Neuronal stem cell (in vitro differentiated cells): ENCODE results near the gene SYT1.

ENCODE experiments used
- DNase-seq: peaks from one replicate; pipeline ENCODE4 v3.0.0-alpha.2; 2013; ENCODE audit warnings: low spot score
- H2AFZ ChIP-seq: one replicate; pipeline ENCODE4 v1.6.1; 2013; ENCODE audit warnings: mild to moderate bottlenecking, low read length, inconsistent platforms
- H2AK5ac ChIP-seq: 2 replicates; pipeline ENCODE4 v1.6.1; 2013; ENCODE audit warnings: low read depth, mild to moderate bottlenecking, inconsistent platforms, low read length, moderate library complexity, mixed read lengths
- H2BK120ac ChIP-seq: 2 replicates; pipeline ENCODE4 v1.6.1; 2013; ENCODE audit warnings: low read depth, mild to moderate bottlenecking, inconsistent platforms, low read length, moderate library complexity, mixed read lengths
- H2BK12ac ChIP-seq: one replicate; pipeline ENCODE4 v1.6.1; 2013; ENCODE audit warnings: low read length, inconsistent platforms
- H2BK15ac ChIP-seq: 2 replicates; pipeline ENCODE4 v1.6.1; 2013; ENCODE audit warnings: mild to moderate bottlenecking, low read length, inconsistent platforms, mixed read lengths
- H2BK5ac ChIP-seq: one replicate; pipeline ENCODE4 v1.6.1; 2013; ENCODE audit warnings: inconsistent platforms, mild to moderate bottlenecking, low read length, moderate library complexity
- H3K14ac ChIP-seq: one replicate; pipeline ENCODE4 v1.6.1; 2013; ENCODE audit warnings: low read length, inconsistent platforms
- H3K18ac ChIP-seq: 2 replicates; pipeline ENCODE4 v1.6.1; 2013; ENCODE audit warnings: low read length, inconsistent platforms
- H3K23ac ChIP-seq: 2 replicates; pipeline ENCODE4 v1.6.1; 2013; ENCODE audit warnings: low read depth, mild to moderate bottlenecking, mixed read lengths, low read length, inconsistent platforms; ENCODE audit not compliant: poor library complexity
- H3K27ac ChIP-seq: replicated peaks from 3 replicates; pipeline ENCODE4 v1.5.1; 2013; ENCODE audit warnings: low read length, inconsistent platforms
- H3K27me3 ChIP-seq, 3 experiments: 2 replicates each; pipeline ENCODE4 v1.6.1; 2013; ENCODE audit warnings: low read length in 3 of 3, mild to moderate bottlenecking in 2 of 3, inconsistent platforms in 1 of 3, low read depth in 1 of 3, mixed read lengths in 1 of 3, moderate library complexity in 1 of 3; ENCODE audit not compliant: control insufficient read depth in 3 of 3, insufficient read depth in 3 of 3
- H3K36me3 ChIP-seq, 2 donors: replicated peaks in 1 of 2; 2 replicates each; pipeline ENCODE4 v1.6.1; 2013; ENCODE audit warnings: low read length in 2 of 2; ENCODE audit not compliant: control insufficient read depth in 2 of 2, insufficient read depth in 2 of 2
- H3K4ac ChIP-seq: 2 replicates; pipeline ENCODE4 v1.6.1; 2013; ENCODE audit warnings: inconsistent platforms, mild to moderate bottlenecking, low read length, moderate library complexity
- H3K4me1 ChIP-seq, 2 donors: 1 replicate in 1 of 2; 2 replicates in 1 of 2; pipeline ENCODE4 v1.6.1; 2013; ENCODE audit warnings: low read length in 2 of 2, low read depth in 1 of 2; ENCODE audit not compliant: control insufficient read depth in 2 of 2, insufficient read depth in 1 of 2
- H3K4me2 ChIP-seq: one replicate; pipeline ENCODE4 v1.6.1; 2013; ENCODE audit warnings: mild to moderate bottlenecking, low read length, inconsistent platforms; ENCODE audit not compliant: insufficient read depth, poor library complexity, severe bottlenecking
- H3K4me3 ChIP-seq, 2 donors: 2 replicates each; pipeline ENCODE4 v1.5.1; 2013; ENCODE audit warnings: low read length in 2 of 2, mild to moderate bottlenecking in 2 of 2, inconsistent platforms in 1 of 2, moderate library complexity in 1 of 2
- H3K79me1 ChIP-seq: one replicate; pipeline ENCODE4 v1.6.1; 2013; ENCODE audit warnings: low read depth, mild to moderate bottlenecking, inconsistent platforms, low read length, moderate library complexity
- H3K9ac ChIP-seq: one replicate; pipeline ENCODE4 v1.6.1; 2013; ENCODE audit warnings: mild to moderate bottlenecking, low read depth, low read length, inconsistent platforms; ENCODE audit not compliant: poor library complexity
- H3K9me3 ChIP-seq, 2 donors: replicated peaks in 1 of 2; 2 replicates each; pipeline versions ENCODE3 to v1.6.1; 2013; ENCODE audit warnings: low read length in 2 of 2, mild to moderate bottlenecking in 2 of 2, inconsistent platforms in 1 of 2, low read depth in 1 of 2, mixed read lengths in 1 of 2, moderate library complexity in 1 of 2; ENCODE audit not compliant: control insufficient read depth in 2 of 2, insufficient read depth in 1 of 2
- H4K8ac ChIP-seq: one replicate; pipeline ENCODE4 v1.6.1; 2013; ENCODE audit warnings: low read depth, mild to moderate bottlenecking, inconsistent platforms, low read length, moderate library complexity
- H4K91ac ChIP-seq: one replicate; pipeline ENCODE4 v1.6.1; 2013; ENCODE audit warnings: low read length, low read depth, mild to moderate bottlenecking, inconsistent platforms; ENCODE audit not compliant: poor library complexity
- WGBS, 2 donors: extraction: QIAGEN DNeasy Blood & Tissue Kit; methylation state at CpG; one replicate each; pipeline ENCODE4 v1.1.7; 2013; ENCODE audit warnings: missing lambda C conversion rate in 2 of 2, mixed read lengths in 1 of 2; ENCODE audit not compliant: insufficient read length in 2 of 2, insufficient replicate concordance in 1 of 2; ENCODE audit errors: extremely low coverage in 2 of 2; 5-methylcytosine and 5-hydroxymethylcytosine counted together

Gene SYT1

DNA sequence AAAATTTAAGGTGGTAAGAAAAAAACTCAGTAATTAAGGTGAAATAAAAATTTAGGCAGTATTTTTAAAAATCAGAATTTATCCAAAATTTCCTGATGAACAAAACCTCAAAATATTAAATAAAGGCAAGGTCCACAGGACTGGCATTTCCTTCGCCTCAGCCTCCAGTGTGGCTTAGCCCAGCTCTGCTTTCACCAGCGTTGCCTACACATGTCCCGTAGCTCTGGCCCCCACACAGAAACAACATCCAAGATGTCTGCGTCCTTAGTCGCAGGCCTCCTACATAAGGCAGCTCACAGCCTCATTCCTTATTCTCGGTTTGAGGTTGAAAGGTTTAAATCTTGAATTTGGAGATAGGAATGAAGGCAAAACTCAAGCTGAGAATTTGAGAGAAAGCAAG, 274.3 kb downstream of the SYT1 start:
- Histone ChIP-seq H3K27ac (no peak overlapping the region), H4K8ac (no peak overlapping the region), H3K23ac (no peak overlapping the region), H3K4me2 (no peak overlapping the region), H2AFZ (no peak overlapping the region), H3K14ac (no peak overlapping the region), H3K18ac (no peak overlapping the region), H4K91ac (no peak overlapping the region), H2BK120ac (no peak overlapping the region), H2BK12ac (no peak overlapping the region), H3K9ac (no peak overlapping the region), H2AK5ac (no peak overlapping the region), H3K27me3 (no peaks in the 10 kb centered on the region), H2BK15ac (no peak overlapping the region), H3K9me3 (no peaks in the 10 kb centered on the region), H3K36me3 (no peaks in the 10 kb centered on the region), H3K79me1 (peaks cover 2% of the 10 kb centered on the region), H3K4me1 (no peaks in the 10 kb centered on the region), H3K4me3 (no peak overlapping the region), H2BK5ac (no peak overlapping the region), H3K4ac (no peak overlapping the region)
- WGBS, 2 donors = no CpG with 5 or more reads among the region's 6 CpGs
- DNase-seq = no peak

DNA sequence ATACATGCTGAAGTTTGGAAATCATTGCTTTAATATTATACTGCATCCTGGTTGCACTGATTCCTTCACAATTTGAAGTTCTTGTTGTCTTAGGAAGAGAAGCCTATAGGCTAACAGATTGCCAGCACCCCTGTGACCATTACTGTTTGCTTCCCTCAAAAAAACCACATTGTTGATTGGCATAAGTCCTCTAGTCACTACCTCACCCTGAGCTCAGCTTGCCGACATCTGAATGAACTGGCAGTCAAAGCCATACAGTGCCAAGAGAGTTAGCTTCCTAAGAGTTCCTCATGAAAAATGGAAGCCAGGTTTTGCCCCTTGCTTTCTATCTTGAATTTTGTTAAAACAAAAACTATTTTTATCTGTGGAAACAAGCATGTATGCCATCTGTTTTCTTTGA, 276.1 kb downstream of the SYT1 start:
- H4K8ac ChIP-seq = no peak overlapping the region
- no peak for DNase-seq
- H2AFZ ChIP-seq = no peak overlapping the region
- H3K27me3 ChIP-seq = no peaks in the 10 kb centered on the region
- no peak overlapping the region for H3K23ac ChIP-seq
- no peak overlapping the region for H2BK15ac ChIP-seq
- H3K14ac ChIP-seq = no peak overlapping the region
- no peaks in the 10 kb centered on the region for H3K36me3 ChIP-seq
- no peak overlapping the region for H3K18ac ChIP-seq
- no peak overlapping the region for H3K27ac ChIP-seq
- H2BK5ac ChIP-seq = no peak overlapping the region
- no peak overlapping the region for H2BK120ac ChIP-seq
- H3K9ac ChIP-seq = no peak overlapping the region
- H3K4me3 ChIP-seq = no peak overlapping the region
- no peak overlapping the region for H3K4ac ChIP-seq
- no peak overlapping the region for H2AK5ac ChIP-seq
- H3K79me1 ChIP-seq = peaks cover 2% of the 10 kb centered on the region
- no peak overlapping the region for H3K4me2 ChIP-seq
- H3K4me1 ChIP-seq = no peaks in the 10 kb centered on the region
- H2BK12ac ChIP-seq = no peak overlapping the region
- no peaks in the 10 kb centered on the region for H3K9me3 ChIP-seq
- no peak overlapping the region for H4K91ac ChIP-seq
- WGBS, 2 donors = no CpG with 5 or more reads among the region's 1 CpG

DNA sequence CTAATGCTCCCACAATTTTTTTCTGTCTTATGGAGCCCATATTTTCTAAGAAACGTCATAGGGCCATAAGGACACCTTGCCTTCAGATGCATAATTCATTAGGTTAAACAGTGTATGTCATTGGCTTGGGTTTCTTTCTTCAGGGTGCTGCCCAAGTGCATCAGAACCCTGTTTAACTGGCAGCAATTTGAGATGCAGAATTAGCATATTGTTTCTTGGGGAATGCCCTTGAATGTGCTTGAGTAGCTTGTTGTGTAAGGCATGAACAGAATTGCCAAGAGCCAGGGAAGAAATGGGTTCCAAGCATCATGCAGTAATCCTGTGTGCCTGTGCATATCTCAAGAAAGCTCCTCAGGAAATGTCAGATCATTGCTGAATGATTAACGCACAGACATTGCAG, 277.2 kb downstream of the SYT1 start:
- Histone ChIP-seq H2BK5ac (no peak overlapping the region), H3K4me2 (no peak overlapping the region), H3K18ac (no peak overlapping the region), H3K27ac (no peak overlapping the region), H2BK12ac (no peak overlapping the region), H3K4ac (no peak overlapping the region), H3K9ac (no peak overlapping the region), H2AFZ (no peak overlapping the region), H3K27me3 (no peaks in the 10 kb centered on the region), H3K36me3 (no peaks in the 10 kb centered on the region), H3K4me3 (no peak overlapping the region), H3K4me1 (no peaks in the 10 kb centered on the region), H2AK5ac (no peak overlapping the region), H4K91ac (no peak overlapping the region), H4K8ac (no peak overlapping the region), H3K23ac (no peak overlapping the region), H3K9me3 (no peaks in the 10 kb centered on the region), H3K79me1 (peaks cover 2% of the 10 kb centered on the region), H2BK120ac (no peak overlapping the region), H2BK15ac (no peak overlapping the region), H3K14ac (no peak overlapping the region)
- no CpG with 5 or more reads among the region's 2 CpGs for WGBS, 2 donors
- DNase-seq = no peak

DNA sequence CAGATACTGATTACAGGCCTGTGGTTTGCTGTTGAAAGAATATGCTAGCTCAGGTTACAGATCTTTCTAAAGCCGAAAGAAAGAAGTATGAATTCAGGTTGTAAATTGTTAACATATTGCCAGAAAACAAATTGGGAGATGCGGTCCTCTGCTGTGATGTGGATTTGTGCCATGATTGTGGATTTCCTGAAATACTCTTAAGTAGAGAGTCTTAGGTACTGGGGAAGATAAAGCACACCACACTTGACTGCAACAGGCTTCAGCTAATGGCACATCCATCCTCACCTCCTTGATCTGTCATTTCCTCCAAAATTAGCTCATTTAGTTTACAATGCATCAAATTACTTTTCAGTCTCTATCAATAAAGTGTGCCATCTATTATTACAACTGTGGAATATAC, 279.2 kb downstream of the SYT1 start:
- Histone ChIP-seq H2BK120ac (no peak overlapping the region), H3K18ac (no peak overlapping the region), H3K9me3 (no peaks in the 10 kb centered on the region), H3K4me1 (no peaks in the 10 kb centered on the region), H3K4me2 (no peak overlapping the region), H3K27ac (no peak overlapping the region), H3K27me3 (no peaks in the 10 kb centered on the region), H3K9ac (no peak overlapping the region), H2BK15ac (no peak overlapping the region), H3K4me3 (no peak overlapping the region), H4K91ac (no peak overlapping the region), H3K4ac (no peak overlapping the region), H4K8ac (no peak overlapping the region), H2AK5ac (no peak overlapping the region), H2AFZ (no peak overlapping the region), H3K23ac (no peak overlapping the region), H3K79me1 (peaks cover 2% of the 10 kb centered on the region), H2BK5ac (no peak overlapping the region), H3K36me3 (no peaks in the 10 kb centered on the region), H3K14ac (no peak overlapping the region), H2BK12ac (no peak overlapping the region)
- DNase-seq = no peak
- WGBS, 2 donors = no CpG with 5 or more reads among the region's 2 CpGs
